Measurements from ENCODE around the gene LLGL2.

Gene LLGL2

DNA sequence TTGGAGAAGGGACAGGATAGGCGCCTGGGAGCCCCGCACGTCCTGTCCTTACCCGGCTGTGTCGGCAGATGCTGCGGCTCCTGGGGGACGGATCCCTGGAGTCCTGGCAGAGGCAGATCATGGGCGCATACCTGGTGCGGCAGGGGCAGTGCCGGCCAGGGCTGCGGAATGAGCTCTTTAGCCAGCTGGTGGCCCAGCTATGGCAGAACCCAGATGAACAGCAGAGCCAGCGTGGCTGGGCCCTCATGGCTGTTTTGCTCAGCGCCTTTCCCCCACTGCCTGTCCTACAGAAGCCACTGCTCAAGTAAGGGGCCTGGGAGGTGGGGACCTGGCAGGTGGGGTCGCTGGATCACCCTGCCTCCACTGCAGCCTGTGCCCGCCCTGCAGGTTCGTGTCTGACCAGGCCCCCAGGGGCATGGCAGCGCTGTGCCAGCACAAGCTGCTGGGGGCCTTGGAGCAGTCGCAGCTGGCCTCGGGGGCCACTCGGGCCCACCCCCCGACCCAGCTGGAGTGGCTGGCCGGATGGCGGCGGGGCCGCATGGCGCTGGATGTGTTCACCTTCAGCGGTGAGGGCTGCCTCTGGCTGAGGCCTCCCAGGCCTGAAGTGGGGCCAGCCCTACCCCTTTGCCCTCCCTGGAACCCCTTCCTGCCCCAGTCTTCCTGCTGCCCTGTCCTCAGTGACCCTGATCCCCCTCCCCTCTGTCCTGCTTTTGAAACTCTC, 87.6 kb downstream of the LLGL2 start:
- DNase-seq (ENCODE audit: low read depth in 2 of 2) = no peak

DNA sequence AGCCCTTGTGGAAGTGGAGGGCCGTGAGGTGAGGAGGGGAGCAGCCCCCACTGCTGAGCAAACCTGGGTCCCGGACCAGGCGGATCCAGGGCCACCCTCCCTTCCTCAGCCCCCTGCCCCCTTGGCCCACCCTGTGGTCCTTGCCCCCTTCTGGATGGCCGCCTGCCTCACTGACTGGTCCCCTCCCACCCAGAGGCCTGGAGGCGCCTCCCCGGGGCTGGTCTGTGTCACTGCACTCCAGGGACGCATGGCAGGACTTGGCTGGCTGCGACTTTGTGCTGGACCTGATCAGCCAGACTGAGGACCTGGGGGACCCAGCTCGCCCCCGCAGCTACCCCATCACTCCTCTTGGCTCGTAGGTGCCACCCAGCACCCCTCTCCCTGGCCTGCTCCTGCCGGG, 88.5 kb downstream of the LLGL2 start:
- DNase-seq (ENCODE audit: low read depth in 2 of 2) = no peak

DNA sequence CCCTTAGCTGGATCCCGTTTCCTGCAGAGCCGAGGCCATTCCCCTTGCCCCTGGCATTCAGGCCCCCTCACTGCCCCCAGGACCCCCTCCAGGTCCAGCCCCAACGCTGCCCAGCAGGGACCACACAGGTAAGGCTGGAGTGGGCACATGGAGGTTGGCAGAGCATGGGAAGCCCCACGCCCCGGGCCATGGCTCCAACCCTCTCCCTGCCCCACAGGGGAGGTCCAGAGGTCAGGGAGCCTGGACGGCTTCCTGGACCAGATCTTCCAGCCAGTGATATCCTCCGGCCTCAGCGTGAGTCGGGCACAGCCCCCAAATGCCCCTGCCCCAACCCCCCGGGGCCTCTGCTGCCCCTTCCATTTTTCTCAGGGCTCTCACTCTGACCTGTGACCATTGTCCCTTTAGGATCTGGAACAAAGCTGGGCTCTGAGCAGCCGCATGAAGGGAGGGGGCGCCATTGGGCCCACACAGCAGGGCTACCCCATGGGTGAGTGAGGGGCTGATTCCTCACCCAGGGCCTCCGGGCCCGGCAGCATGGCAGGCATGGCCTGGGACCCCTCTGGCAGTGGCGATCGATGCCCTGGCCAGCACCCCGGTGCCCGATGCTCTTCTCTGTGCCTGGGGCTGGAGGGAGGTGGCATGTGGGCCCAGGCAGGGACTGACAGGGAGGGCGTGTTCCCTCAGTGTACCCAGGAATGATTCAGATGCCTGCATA, 89.2 kb downstream of the LLGL2 start:
- no peak for DNase-seq (ENCODE audit: low read depth in 2 of 2)

DNA sequence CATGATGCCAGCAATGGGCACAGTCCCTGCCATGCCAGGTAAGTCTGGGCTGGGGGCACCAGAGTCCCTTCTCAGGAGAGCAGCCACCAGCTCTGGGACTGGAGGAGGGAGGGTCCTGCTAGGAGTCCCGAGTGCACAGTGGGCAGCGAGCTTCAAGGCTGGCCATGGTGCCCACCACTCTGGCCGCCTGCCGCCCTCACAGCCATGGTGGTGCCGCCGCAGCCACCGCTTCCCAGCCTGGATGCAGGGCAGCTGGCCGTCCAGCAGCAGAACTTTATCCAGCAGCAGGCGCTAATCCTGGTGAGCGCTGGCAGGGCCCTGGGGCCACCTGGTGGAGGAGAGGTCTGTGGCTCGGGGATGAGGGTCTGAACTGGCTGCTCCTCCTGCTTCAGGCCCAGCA, 89.8 kb downstream of the LLGL2 start:
- DNase-seq (ENCODE audit: low read depth in 2 of 2) = no peak

DNA sequence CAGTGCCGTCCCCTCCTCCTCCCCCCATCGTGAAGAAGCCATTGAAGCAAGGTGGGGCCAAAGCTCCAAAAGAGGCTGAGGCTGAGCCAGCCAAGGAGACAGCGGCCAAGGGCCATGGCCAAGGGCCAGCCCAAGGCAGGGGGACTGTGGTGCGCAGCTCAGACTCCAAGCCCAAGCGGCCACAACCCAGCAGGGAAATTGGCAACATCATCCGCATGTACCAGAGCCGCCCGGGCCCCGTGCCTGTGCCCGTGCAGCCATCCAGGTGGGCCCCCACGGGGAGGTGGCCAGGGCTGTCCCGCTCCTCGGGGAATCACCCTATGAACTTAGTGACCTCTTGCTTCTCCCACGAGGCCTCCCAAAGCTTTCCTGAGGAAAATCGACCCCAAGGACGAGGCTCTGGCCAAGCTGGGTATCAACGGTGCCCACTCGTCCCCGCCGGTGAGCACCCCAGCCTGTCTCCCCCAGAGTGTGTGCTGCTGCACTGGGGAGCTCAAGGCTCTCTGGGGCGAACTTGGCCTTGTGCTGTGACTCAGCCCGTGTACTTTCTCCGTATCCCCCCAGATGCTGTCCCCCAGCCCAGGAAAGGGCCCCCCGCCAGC, 91.1 kb downstream of the LLGL2 start:
- no peak for DNase-seq (ENCODE audit: low read depth in 2 of 2)

DNA sequence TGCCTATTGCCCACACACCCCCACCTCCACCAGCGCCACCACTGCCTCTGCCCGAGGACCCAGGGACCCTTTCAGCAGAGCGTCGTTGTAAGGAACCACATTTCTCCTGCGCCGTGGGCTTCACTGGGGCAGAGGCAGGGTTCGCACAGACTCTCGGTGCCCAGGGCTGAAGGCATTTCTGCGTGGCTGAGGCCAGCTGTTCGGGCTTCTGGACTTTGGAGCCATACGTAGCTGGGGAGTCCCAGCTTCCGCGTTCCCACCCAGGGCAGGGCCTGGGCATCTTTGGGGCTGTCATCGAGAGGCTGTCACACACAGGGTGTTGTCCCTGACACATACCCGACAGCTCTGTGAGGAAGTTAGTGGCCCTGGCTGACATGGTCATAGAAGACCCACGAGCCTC, 91.7 kb downstream of the LLGL2 start:
- no peak for DNase-seq (ENCODE audit: low read depth in 2 of 2)

DNA sequence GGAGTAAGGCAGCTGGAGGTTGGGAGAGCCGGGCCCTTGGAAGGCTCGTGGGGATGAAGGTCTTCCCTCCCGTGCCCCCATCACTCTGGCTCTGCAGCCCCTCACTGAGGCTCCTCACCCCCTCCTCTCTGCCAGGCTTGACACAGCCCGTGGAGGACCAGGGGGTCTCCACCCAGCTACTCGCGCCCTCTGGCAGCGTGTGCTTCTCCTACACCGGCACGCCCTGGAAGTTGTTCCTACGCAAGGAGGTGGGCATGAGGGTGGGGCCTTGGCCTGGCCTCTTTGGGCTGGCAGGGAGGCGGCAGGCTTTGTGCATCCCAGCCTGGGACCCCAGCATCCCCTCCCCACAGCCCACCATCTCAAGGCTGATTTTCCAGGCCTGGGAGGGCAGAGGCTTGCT, 92.2 kb downstream of the LLGL2 start:
- DNase-seq (ENCODE audit: low read depth in 2 of 2) = no peak

DNA sequence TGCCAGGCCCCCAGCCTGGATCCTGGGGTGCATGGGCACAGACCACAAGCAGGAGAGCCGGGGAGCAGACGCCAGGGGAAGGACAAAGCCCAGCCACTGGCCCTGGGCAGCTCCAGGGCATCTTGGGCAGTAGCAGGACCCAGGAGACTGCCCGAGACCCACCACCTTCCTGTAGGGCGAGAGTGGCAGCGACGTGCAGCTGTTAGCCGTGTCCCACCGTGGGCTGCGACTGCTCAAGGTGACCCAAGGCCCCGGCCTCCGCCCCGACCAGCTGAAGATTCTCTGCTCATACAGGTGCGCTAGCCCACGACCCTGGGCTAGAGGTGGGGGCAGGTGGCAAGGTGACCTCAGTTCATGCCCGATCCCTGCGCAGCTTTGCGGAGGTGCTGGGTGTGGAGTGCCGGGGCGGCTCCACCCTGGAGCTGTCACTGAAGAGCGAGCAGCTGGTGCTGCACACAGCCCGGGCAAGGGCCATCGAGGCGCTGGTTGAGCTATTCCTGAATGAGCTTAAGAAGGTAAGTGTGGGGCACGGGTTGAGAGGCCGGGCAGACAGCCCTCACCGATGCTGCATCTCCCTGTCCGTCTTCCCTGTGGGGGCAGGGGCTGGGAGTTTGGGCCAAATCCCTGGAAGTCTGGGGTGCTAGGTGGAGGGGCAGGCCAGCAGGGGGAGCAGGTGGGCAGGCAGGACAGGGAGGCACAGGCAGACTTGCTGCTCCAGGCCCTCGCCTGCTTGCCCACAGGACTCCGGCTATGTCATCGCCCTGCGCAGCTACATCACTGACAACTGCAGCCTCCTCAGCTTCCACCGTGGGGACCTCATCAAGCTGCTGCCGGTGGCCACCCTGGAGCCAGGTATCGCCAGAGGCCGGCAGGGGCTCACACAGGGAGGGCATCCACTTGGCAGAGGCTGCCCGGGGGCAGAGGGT, 94.3 kb downstream of the LLGL2 start:
- no peak for DNase-seq (ENCODE audit: low read depth in 2 of 2)

DNA sequence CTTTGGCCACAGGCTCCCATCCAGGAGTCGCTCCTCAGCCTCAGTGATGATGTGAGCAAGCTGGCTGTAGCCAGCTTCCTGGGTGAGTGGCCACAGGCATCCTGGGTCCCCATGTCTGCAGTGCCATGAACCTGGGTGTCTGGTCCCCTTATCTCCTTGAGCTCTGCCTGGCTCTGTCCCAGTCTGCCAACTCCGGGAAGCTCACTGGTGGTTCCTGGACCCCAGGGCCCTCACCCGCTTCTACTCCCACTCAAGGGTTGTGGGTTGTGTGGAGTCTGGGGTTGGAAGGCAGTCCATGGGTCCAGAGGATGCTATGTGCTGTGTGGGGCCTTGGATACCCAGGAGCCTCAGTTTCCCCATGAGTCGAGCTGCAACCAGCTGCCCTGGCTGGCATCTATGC, 96.0 kb downstream of the LLGL2 start:
- DNase-seq (ENCODE audit: low read depth in 2 of 2) = no peak

DNA sequence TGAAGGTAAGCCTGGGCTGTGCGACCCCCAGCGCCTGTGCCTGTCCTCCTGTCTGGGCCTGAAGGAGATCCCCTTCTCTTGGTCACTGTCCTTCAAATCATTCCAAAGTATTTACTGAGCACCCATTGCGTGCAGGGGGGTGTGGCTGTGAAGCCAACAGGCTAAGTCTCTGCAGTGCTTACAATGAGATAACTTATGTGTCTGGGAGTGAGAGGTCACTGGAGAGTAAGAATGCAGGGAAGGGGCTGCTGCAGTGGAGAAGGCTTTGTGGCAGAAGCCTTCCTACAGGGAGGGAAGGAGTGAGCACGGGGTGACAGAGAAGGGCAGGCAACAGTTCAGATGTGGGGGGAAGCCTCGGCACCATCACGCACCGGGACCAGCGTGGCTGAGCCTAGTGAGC, 96.6 kb downstream of the LLGL2 start:
- DNase-seq (ENCODE audit: low read depth in 2 of 2) = no peak

DNA sequence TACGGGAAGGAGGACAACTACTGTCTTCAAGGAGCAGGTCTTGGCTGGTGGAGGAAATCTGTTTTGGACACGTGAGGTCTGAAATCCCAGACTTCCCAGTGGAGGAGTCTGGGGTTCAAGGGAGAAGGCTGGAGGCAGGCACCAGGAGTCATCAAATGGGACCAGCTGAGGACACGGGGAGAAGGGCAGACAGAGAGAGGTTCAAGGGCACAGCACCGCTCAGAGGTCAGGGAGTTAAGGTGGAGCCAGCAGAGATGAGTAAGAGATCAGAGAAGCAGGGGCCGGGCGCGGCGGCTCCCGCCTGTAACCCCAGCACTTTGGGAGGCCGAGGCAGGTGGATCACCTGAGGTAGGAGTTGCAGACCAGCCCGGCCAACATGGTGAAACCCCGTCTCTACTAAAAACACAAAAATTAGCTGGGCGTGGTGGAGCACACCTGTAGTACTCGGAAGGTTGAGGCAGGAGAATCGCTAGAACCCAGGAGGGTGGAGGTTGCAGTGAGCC, 97.3 kb downstream of the LLGL2 start:
- DNase-seq (ENCODE audit: low read depth in 2 of 2) = no peak

DNA sequence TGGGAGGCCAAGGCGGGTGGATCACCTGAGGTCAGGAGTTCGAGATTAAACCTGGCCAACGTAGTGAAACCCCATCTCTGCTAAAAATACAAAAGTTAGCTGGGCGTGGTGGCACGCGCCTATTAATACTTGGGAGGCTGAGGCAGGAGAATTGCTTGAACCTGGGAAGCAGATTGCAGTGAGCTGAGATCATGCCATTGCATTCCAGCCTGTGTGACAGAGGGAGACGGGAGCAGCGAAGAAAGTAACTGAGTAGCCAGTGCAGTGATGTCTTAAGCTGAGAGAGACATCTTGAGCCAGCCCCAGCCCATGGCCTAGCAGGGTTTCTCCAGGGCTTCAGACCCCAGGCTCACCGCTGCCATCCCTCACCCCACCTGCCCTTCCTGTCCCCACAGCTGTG, 97.9 kb downstream of the LLGL2 start:
- DNase-seq (ENCODE audit: low read depth in 2 of 2) = no peak

DNA sequence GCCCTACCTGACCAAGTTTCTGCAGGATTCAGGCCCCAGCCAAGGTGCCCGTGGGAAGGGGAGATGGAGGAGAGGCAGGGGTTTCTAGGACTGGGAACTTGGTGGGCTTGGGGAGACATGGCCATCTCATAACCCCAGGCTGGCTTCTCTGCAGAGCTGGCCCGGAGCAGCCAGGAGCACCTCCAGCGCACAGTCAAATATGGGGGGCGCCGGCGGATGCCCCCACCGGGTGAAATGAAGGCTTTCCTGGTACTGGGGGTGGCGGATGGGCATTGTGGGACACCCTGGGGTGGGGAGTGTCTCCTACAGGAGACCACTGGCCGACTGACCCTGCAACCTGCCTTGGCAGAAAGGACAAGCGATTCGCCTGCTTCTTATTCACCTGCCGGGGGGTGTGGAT, 98.5 kb downstream of the LLGL2 start:
- DNase-seq (ENCODE audit: low read depth in 2 of 2) = no peak
